Raji (cell line): ENCODE data around the gene HLCS.

Experiments
- POLR2A ChIP-seq: IDR thresholded peaks from 2 replicates; pipeline ENCODE4 v1.6.1; 2011; ENCODE audit warnings: low read depth, low read length, control low read depth; ENCODE audit not compliant: insufficient read depth

Gene HLCS

DNA sequence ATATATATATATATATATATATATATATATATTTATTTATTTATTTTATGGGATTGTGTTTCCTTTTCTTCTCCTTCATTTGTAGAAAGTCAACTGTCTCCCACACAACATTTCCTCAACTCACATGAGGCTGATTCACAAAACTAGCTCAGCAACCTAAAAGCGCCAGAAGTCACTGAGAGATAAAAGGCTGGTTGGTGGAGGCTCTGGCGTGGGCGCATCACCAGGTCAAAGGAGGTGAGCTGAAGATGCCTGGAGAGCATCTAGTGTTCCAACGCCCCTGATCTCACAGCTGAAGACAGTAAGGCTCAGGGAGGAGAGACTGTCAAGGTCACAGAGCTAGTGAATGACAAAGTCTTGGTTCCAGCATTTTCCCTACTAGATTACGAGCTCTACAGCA, 78.0 kb downstream of the HLCS start:
- no peak for TF ChIP-seq POLR2A

- no peak for TF ChIP-seq POLR2A
Observed at GRCh38 chr21:36887963-36888362, 78.5 kb downstream of the HLCS start.

GRCh38 chr21:36883532-36884486, 82.7 kb downstream of the HLCS start:
- TF ChIP-seq POLR2A = no peak

DNA sequence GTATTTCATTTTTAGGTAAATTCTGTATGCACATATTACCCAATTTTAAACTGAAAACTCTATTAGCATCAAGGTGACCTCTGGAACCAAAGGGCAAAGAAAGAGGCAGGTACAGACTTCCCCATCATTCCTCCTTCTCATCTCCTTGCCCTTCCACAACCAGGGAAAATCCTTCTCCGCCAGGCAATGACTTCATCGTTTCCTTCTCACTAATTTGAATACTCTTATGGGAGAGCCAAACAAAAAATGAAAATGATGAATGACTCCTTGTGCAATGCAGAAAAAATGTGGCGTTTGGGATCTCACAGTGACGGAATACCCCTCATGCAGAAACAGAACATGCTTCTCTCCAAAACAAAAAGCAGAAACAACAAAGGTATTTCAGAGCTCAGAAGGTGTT, 83.7 kb downstream of the HLCS start:
- TF ChIP-seq POLR2A = no peak

DNA sequence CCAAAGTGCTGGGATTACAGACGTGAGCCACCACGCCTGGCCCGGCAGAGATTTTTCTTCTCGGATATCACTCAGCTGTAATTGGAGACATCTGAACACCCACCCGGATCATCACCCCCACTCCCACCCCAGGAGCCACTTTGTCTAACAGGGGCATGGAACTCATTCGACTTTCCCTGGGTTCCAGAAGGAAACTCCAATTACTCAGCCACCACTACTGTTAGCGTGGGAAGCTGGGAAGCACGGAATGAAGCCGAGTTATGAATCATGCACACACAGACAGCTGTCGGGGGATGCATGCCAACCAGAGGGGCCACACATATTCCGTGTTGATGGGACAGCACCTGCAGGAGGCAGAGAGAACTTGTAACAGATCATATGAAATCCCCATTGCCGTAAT, 85.2 kb downstream of the HLCS start:
- no peak for TF ChIP-seq POLR2A

- TF ChIP-seq POLR2A = no peak
Observed at GRCh38 chr21:36879827-36880226, 86.6 kb downstream of the HLCS start.

- TF ChIP-seq POLR2A = no peak
Observed at GRCh38 chr21:36877741-36878140, 88.7 kb downstream of the HLCS start.

DNA sequence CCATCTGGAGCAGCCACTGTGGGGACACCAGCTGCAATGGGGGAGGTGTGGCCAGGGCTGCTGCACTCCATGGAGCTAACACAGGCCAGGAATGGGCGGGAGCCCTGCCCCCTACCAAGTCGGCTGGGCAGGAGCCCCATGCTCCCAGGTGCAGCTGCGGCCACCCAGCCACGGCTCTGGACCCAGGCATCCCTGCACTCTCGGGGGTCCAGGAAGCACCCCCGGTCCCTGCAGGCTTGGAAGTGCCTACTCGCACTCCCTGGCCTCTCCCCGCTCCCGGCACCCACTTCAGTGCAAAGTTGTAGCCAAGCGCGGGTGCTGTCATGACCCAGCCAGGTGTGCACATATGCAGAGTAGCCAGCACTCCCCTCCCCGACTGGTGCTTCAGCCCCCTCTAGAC, 91.8 kb downstream of the HLCS start:
- no peak for TF ChIP-seq POLR2A

GRCh38 chr21:36873513-36873912, 93.0 kb downstream of the HLCS start:
- no peak for TF ChIP-seq POLR2A

DNA sequence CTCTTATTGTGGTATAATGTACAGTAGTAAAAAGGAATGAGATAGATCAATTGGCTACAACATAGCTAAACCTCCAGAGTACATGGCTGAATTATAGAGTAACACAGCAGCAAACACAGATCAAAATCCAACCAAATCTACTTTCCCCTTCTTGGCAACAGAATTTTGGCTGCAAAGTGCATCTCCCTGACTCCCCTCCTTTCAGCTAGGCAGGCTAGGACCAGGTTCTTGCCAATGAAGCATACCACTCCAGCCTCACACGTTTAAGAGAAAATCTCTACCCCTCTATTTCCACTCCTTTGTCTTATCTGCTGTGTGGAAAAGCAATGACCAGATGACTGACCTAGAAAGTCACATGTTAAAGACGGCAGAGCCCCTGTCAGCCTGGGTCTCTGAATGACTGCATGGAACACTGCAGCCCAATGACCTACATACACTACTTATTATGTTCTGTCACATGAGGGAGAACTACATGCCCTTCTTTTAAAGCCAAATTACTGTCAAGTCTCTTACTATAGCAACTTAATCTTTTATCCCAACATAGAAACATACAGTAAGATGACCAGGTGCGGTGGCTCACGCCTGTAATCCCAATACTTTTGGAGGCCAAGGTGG, 99.1 kb downstream of the HLCS start:
- no peak for TF ChIP-seq POLR2A

DNA sequence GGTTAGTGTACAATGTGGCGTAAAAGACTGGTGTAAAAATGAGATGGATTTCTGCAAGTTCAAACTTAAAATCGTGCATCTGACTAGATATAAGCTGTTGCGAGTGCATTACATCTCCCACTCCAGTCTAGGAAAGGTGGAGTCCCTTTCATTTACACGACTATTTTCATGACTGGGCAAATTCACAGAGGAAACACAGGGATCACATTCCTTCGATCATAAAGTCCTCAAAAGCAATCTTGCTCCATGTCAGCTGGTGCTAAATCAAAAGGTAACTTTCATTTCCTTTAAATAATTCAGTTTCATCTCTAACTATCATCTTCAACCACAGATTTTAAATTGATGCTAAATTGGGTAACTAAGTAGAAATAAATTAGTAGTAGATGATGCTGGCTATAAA, 100.0 kb downstream of the HLCS start:
- TF ChIP-seq POLR2A = no peak

GRCh38 chr21:36864974-36865373, 101.5 kb downstream of the HLCS start:
- no peak for TF ChIP-seq POLR2A

DNA sequence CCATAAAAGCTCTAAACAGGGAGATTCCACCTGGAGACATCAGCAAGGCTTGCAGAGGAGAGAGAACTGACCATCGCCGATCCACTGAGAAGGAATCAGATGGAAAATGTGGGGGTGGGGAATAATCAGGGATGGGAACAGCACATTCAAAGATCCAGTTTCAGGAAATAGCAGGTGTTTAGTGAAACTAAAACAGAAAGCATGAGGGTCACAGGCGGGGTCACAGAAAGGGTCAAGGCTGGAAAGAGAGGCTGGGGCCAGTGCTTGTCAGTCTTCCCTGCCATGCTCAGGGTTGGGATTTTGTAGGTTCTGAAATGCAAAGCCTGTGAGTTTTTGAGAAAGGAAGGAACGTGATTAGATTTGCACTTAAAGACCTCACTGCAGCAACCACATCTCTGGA, 103.2 kb downstream of the HLCS start:
- no peak for TF ChIP-seq POLR2A

DNA sequence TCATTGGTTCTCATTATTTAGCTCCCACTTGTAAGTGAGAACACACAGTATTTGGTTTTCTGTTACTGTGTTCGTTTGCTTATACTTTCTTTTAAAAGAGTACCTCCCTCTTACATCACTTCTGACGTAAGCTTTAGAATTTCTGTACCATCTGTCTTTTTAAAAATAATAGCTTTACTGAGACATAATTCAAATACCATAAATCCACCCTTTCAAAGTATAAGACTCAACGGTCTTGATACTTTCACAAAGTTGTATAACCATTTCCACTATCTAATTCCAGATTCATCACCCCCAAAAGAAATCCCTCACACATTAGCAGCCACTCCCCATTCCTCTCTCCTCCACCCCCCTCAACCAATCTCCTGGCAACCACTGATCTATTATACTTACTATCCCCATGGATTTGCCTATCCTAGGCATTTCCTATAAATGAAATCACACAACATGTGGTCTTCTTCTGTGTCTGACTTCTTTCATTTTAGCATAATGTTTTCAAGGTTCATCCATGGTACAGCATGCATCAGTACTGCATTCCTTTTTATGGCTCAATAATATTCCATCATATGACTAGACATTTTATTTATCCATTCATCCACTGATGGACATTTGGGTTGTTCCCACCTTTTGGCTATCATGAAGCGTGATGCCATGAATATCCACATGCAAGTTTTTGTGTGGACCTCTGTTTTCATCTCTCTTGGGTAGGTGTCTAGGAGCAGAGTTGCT, 104.7 kb downstream of the HLCS start:
- TF ChIP-seq POLR2A = no peak

GRCh38 chr21:36860736-36861594, 105.5 kb downstream of the HLCS start:
- TF ChIP-seq POLR2A = no peak
